C4-2B (cell line): ENCODE measurements around the gene PACS2.

Experiments
- ZFX ChIP-seq: fragments of 450-650 bp; IDR thresholded peaks from 2 replicates; pipeline ENCODE4 v1.6.1; 2017
- TF ChIP-seq, protein P1 (sequence below): fragments of 450-650 bp; conservative IDR thresholded peaks from 2 replicates; pipeline ENCODE4 v1.5.1; 2017; ENCODE audit warnings: mild to moderate bottlenecking

- TF ChIP-seq, protein P1, sequence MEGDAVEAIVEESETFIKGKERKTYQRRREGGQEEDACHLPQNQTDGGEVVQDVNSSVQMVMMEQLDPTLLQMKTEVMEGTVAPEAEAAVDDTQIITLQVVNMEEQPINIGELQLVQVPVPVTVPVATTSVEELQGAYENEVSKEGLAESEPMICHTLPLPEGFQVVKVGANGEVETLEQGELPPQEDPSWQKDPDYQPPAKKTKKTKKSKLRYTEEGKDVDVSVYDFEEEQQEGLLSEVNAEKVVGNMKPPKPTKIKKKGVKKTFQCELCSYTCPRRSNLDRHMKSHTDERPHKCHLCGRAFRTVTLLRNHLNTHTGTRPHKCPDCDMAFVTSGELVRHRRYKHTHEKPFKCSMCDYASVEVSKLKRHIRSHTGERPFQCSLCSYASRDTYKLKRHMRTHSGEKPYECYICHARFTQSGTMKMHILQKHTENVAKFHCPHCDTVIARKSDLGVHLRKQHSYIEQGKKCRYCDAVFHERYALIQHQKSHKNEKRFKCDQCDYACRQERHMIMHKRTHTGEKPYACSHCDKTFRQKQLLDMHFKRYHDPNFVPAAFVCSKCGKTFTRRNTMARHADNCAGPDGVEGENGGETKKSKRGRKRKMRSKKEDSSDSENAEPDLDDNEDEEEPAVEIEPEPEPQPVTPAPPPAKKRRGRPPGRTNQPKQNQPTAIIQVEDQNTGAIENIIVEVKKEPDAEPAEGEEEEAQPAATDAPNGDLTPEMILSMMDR, result no peak
- no peak for TF ChIP-seq ZFX
Measured at GRCh38 chr14:105275267-105275946, 39.1 kb upstream of the PACS2 start.
